ENCODE measurements around the gene RYR1. TPM values are rescaled to one million over a fixed set of nuclear protein-coding genes. Genes with fewer than 3 reads are reported as not detected.
"Not testable (repeated sequence)": the region's sequence is repeated elsewhere in the genome, so short reads cannot be mapped to it uniquely, and the experiment has no call there.

RYR1 gene
- total RNA-seq, 2 experiments from 2014 or later = 0.54 to 1.4 TPM

- peaks cover 86% of the 10 kb centered on the region for H3K36me3 ChIP-seq (ENCODE audit: insufficient read depth, low read length)
- CTCF ChIA-PET (ENCODE audit: unreplicated experiment); intact Hi-C loops (cut with micrococcal nuclease; ENCODE audit: unreplicated experiment); H3K79me2 ChIP-seq (ENCODE audit: insufficient read depth, low read depth, low read length); H3K4me2 ChIP-seq (ENCODE audit: low read length); H3K9me3 ChIP-seq (ENCODE audit: low read length); POLR2A ChIA-PET; H3K4me1 ChIP-seq (ENCODE audit: insufficient read depth, low read length, poor library complexity, severe bottlenecking); H4K20me1 ChIP-seq (ENCODE audit: insufficient read depth, low read length); H3K9me2 ChIP-seq (ENCODE audit: insufficient read depth, low read length); H3K27ac ChIP-seq (ENCODE audit: low read depth, low read length, poor library complexity, severe bottlenecking); H2AFZ ChIP-seq (ENCODE audit: low read length); DNase-seq (ENCODE audit: low spot score); H3K4me3 ChIP-seq (ENCODE audit: low read depth, low read length, poor library complexity, severe bottlenecking): not testable (repeated sequence)
- BruUV-seq (replicated peaks) = TSS peak; percentile 23
These were observed 198.5 kb downstream of the RYR1 start for GRCh38 chr19:38631811-38632475.

DNA sequence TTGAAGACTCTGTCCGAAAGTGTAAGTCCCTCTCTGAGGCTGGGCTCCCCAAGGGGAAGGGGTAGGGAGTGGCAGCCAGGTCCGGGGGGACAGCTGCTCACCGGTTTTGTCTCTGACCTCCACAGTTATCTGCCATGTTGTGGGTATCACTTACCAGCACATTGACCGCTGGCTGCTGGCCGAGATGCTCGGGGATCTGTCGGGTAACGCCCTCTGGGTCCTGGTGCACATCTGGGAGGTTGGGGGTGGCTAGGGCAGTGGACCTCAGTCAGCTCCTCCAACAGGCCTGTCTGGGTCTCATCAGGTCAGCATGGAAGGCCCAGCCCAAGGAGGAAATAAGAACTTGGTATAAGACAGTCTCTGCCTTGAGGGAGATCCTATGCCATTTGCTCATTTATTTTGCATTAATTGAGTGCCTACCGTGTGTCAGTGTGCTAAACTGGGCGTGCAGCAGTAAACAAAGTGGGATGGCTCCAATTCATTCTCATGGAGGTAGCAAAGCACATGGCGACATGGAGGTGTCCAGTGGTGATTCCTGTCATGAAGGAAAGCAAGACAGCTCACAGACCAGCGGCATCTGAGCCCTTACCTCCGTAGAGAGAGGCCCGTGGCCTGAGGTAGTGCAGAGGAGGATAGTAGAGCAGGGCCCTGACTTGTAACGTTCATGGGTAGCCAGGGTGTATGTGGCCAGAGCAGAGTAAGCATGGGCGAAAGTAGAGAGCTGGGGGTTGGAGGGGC, 199.2 kb downstream of the RYR1 start:
- H3K9me2 ChIP-seq (ENCODE audit: insufficient read depth, low read length) = no peaks in the 10 kb centered on the region
- DNase-seq (ENCODE audit: low spot score) = no peak
- CTCF ChIA-PET (ENCODE audit: unreplicated experiment) = no interaction called here
- BruUV-seq (replicated peaks) = no TSS peak
- H3K9me3 ChIP-seq (ENCODE audit: low read length) = no peaks in the 10 kb centered on the region
- no peak overlapping the region for H3K4me3 ChIP-seq (ENCODE audit: low read depth, low read length, poor library complexity, severe bottlenecking)
- no peak overlapping the region for H3K4me2 ChIP-seq (ENCODE audit: low read length)
- H4K20me1 ChIP-seq (ENCODE audit: insufficient read depth, low read length) = no peaks in the 10 kb centered on the region
- peaks cover 12% of the 10 kb centered on the region for H3K4me1 ChIP-seq (ENCODE audit: insufficient read depth, low read length, poor library complexity, severe bottlenecking)
- H3K36me3 ChIP-seq (ENCODE audit: insufficient read depth, low read length) = peaks cover 82% of the 10 kb centered on the region
- H3K27ac ChIP-seq (ENCODE audit: low read depth, low read length, poor library complexity, severe bottlenecking) = no peak overlapping the region
- POLR2A ChIA-PET = no interaction called here
- no peaks in the 10 kb centered on the region for H3K79me2 ChIP-seq (ENCODE audit: insufficient read depth, low read depth, low read length)
- no peak overlapping the region for H2AFZ ChIP-seq (ENCODE audit: low read length)
- TF ChIP-seq, protein P1, sequence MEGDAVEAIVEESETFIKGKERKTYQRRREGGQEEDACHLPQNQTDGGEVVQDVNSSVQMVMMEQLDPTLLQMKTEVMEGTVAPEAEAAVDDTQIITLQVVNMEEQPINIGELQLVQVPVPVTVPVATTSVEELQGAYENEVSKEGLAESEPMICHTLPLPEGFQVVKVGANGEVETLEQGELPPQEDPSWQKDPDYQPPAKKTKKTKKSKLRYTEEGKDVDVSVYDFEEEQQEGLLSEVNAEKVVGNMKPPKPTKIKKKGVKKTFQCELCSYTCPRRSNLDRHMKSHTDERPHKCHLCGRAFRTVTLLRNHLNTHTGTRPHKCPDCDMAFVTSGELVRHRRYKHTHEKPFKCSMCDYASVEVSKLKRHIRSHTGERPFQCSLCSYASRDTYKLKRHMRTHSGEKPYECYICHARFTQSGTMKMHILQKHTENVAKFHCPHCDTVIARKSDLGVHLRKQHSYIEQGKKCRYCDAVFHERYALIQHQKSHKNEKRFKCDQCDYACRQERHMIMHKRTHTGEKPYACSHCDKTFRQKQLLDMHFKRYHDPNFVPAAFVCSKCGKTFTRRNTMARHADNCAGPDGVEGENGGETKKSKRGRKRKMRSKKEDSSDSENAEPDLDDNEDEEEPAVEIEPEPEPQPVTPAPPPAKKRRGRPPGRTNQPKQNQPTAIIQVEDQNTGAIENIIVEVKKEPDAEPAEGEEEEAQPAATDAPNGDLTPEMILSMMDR (conservative IDR thresholded peaks at IDR 0.05; ENCODE audit: low read length) = no peak
- intact Hi-C loops (cut with micrococcal nuclease; ENCODE audit: unreplicated experiment) = no loop called here

DNA sequence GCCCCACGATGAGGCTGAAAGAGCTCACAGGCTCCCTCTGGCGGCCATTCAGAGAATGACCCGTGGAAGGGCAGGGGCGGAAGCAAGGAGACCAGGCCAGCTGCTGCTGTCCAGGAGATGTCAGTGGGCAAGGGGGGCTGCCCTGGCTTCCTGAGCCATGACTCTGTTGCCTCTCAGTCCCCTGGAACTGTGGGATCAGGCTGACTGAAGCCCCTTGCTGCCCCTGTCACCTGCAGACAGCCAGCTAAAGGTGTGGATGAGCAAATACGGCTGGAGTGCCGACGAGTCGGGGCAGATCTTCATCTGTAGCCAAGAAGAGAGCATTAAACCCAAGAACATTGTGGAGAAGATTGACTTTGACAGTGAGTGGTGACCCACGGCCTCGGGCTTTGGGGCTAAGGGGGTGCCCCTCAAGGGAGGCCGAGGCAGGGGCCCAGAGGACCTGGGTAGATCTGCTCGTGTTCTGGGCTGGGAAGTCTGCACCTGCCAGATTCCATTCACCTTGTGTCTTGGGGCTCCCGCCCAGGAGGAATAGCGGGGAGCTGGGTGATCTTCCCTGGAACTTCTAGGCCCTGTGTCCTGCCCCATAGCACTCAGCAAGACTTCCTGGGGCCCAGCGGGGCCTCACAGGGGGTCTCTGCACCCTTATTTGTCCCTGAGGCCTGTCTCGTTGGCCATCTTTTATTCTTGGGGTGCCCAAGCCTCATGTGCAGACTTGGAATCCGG, 201.4 kb downstream of the RYR1 start:
- Histone ChIP-seq H3K27ac (ENCODE audit: low read depth, low read length, poor library complexity, severe bottlenecking) (no peak overlapping the region), H3K4me3 (ENCODE audit: low read depth, low read length, poor library complexity, severe bottlenecking) (no peak overlapping the region), H3K4me2 (ENCODE audit: low read length) (no peak overlapping the region), H3K36me3 (ENCODE audit: insufficient read depth, low read length) (peaks cover 61% of the 10 kb centered on the region), H4K20me1 (ENCODE audit: insufficient read depth, low read length) (no peaks in the 10 kb centered on the region), H3K79me2 (ENCODE audit: insufficient read depth, low read depth, low read length) (no peaks in the 10 kb centered on the region), H3K9me3 (ENCODE audit: low read length) (no peaks in the 10 kb centered on the region), H2AFZ (ENCODE audit: low read length) (no peak overlapping the region), H3K9me2 (ENCODE audit: insufficient read depth, low read length) (no peaks in the 10 kb centered on the region), H3K4me1 (ENCODE audit: insufficient read depth, low read length, poor library complexity, severe bottlenecking) (peaks cover 12% of the 10 kb centered on the region)
- POLR2A ChIA-PET = interaction anchor here (1.6 kb wide), 1 partner anchor 13 kb away, joined by 5 read pairs; the partner anchor contains the start of gene ACTN4
- TF ChIP-seq, protein P1 (conservative IDR thresholded peaks at IDR 0.05; ENCODE audit: low read length) = peak; percentile 91
- no peak for TF ChIP-seq EZH2phosphoT487 (IDR thresholded peaks at IDR 0.05; ENCODE audit: borderline replicate concordance, low read depth, low read length)
- intact Hi-C loops (cut with micrococcal nuclease; ENCODE audit: unreplicated experiment) = loop anchor here (1.0 to 5.0 kb wide), 3 partner anchors 91 to 297 kb away; partner anchors contain the start of genes MRPS12 and SARS2
- peak; percentile 70 for DNase-seq (ENCODE audit: low spot score)
- CTCF ChIA-PET (ENCODE audit: unreplicated experiment) = interaction anchor here (0.7 kb wide), 1 partner anchor 18 kb away, joined by 3 read pairs; the partner anchor contains the start of gene MAP4K1
- no TSS peak for BruUV-seq (replicated peaks)

Data from OCI-LY7 (cell line).